GM19043 (cell line): ENCODE data around the gene SETDB1.
"Not testable (repeated sequence)": the region's sequence is repeated elsewhere in the genome, so short reads cannot be mapped to it uniquely, and the experiment has no call there.

Experiments used
- ATAC-seq: cut with Tn5 transposase; IDR thresholded peaks from one replicate; pipeline ENCODE4 v1.9.1; 2021; ENCODE audit warnings: low read depth; ENCODE audit not compliant: unreplicated experiment

The SETDB1 gene

DNA sequence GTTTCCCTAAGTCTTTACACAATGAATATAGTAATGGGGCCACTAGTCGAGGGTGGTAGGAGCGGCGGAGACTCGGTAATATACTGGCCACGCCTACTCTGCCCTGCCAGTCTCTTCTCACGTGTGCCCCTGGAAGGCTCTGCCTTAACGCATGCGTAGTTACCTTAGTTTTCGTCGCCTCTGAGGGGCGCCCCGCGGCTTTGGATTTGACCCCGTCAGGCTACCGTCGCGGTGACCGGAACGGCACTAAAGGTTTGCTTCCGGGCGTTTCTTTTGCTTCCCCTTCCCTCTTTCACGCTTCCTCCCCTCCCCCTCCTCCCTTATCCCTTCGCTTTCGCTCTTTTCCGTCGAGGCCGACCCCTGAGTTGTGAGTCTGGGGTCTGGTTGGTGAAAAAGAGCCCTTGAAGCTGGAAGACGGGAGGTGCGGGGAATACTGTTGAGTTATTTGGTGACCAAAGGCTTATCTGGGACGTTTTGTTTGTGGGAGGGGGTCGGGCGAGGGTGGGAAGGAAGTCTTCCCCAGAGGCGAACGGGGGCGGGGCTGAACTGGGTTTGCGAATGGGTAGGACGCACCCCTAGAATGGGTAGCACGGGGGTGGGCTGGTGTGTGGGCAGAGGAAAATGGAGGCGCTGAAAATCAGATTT, at the start of gene SETDB1:
SETDB1 (plus strand) TSS at position 267 of the 645 bp plus-strand sequence. CDS start 1,352 bp downstream, outside the sequence.
- ATAC-seq: peak; percentile 91

DNA sequence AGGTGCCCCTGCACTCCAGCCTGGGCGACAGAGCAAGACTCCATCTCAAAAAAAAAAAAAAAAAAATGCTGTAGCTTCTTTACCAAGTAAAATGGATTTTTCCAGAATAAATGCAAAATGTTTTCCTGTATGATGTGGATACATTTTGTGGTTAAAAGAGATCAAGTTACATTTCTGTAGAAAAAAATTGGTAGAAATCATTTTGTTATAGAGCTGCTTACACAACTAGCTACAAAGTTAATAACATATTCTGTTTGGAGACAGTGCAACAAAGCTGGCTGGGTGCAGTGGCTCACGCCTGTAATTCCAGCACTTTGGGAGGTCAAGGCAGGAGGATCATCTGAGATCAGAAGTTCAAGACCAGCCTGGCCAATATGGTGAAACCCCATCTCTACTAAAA, 47.2 kb upstream of the SETDB1 start:
- ATAC-seq: not testable (repeated sequence)

DNA sequence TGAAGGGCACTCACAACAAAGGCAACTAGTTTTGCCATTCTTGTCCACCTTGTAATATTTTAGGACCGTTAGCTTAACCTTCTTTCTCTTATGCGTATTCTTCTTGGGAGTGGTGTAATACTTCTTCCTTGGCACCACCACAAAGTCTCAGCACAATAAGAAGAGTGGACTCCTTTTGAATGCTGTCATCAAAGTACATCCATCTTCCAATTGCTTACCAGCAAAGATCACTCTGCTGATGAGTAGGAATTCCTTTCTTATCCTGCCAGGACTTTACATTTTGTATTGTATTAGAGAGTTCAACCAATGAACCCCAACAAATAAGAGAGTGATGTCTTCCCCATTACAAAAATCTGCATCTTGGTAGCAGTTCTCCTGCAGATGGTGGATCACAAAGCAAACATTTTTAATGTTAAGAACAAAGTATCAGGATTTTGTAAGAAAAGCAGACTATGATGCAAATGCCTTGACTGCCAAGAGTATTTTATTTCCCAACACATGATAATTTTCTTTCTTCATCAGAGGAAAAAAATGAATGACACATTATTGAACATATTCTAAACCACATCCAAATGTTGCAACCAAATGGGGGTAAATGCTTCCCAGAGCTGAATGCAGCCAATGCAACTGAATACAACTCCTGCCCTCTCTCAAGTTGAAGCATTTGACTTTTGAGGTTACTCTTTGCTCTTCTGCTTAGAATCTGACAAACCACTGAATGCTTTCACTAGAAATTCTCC, 44.7 kb upstream of the SETDB1 start:
- no peak for ATAC-seq

DNA sequence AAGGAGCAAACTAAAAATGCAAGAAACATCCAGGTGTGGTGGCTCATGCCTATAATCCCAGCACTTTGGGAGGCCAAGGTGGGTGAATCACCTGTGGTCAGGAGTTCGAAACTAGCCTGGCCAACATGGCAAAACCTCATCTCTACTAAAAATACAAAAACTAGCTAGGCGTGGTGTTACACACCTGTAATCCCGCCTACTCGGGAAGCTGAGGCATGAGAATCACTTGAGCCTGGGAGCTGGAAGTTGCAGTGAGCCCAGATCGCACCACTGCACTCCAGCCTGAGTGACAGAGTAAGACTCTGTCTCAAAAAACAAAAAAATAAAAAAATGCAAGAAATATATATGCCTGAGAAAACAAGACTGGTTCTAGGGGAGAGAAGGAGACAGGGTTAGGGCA, 43.0 kb upstream of the SETDB1 start:
- ATAC-seq: not testable (repeated sequence)

DNA sequence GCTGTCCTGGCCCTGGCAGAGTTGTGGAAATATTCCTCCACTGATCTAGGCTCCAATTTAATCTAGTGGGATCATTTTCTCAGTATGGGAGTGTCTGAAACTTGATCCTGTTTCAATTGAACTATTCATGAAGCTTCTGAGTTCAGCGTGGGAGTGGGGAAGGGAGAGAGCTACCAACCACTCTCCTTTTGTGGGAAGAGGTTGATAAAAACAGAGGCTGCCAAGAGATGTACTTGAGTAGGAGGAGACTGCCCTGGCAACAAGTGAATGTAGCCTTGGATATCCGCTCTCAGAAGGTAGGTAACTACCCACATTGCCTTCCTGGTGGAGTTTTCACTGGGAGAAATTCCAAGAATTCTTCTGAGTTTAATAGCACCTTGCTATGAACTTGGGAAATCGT, 39.1 kb upstream of the SETDB1 start, which contains the start of gene CTXND2:
CTXND2 (plus strand) TSS at position 119 of the 400 bp plus-strand sequence. CDS start 25,179 bp downstream, outside the sequence.
- no peak for ATAC-seq

DNA sequence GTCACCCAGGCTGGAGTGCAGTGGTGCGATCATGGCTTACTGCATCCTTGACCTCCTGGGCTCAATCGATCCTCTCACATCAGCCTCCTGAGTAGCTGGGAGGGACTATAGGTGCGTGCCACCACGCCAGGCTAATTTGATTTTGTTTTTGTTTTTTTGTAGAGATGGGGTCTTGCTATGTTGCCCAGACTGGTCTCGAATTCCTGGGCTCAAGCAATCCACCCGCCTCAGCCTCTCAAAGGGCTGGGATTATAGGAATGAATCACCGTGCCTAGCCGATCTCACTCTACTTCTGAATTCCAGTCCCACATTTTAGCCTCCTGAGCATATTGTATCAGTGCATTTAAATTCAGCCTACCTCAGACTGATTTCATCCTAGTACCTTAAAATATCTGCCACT, 37.4 kb upstream of the SETDB1 start:
- ATAC-seq: no peak

DNA sequence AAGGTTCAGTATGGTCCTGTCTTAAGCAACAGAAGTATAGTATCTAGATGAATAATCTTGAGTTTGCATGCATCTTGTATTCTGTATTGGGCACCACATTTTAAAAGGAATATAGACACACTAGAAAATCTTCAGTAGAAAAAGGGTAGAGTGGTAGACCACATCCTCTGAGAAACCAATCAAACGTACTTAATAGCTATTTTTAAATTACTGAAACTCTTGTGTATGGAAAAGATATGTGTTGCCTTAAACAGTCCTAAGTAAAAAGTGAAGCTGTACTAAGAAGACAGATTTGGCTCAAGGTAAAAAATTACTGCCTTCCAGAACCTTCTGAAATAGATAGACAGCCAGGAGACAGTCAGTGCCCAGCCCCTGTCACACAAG, 36.1 kb upstream of the SETDB1 start:
- ATAC-seq: peak; percentile 66

DNA sequence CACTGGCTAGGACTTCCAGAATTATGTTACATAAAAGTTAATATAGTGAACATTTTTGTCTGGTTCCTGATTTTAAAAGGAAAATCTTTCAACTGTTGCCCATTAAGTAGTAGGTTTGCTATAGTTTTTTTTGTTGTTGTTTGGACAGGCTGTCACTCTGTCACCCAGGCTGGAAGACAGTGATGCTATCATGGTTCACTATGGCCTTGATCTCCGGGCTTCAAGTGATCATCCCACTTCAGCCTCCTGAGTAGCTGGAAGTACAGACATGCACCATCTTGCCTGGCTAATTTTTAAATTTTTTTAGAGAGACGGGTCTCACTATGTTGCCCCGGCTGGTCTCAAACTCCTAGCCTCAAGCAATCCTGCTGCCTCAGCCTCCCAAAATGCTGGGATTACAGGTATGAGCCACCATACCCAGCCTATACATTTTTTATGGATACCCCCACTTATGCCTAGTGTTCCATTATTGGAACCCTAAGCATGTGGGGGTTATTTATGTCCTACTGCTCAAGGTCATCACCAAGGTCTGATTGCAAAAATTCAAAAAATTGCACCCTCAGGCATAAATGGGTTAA, 32.7 kb upstream of the SETDB1 start:
- no peak for ATAC-seq

DNA sequence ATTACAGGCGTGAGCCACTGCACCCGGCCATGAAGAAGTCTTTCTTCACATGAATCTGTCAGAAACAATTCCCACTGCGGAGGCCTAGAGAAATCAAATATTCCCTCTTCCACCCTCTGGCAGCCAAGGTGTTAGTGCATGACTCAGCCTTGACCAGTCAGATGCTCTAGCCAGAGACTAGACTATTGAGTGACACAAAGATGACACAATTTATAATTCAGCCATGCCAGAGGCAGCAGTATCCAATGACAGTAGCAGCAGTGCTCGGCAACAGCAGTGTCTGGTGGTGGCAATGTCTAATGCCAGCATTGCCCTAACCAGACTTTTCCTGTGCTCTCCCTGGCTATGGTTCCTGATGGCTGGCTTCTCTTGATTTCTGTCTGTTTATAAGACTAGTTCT, 30.5 kb upstream of the SETDB1 start:
- no peak for ATAC-seq

DNA sequence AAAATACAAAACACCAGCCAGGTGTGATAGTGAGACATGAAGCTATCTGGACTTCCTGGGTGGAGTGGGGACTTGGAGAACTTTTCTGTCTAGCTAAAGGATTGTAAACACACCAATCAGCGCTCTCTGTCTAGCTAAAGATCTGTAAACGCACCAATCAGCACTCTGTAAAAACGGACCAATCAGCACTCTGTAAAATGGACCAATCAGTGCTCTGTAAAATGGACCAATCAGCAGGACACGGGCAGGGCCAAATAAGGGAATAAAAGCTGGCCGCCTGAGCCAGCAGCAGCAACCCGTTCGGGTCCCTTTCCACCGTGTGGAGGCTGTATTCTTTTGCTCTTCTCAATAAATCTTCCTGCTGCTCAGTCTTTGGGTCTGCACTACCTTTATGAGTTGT, 26.4 kb upstream of the SETDB1 start:
- ATAC-seq: not testable (repeated sequence)

DNA sequence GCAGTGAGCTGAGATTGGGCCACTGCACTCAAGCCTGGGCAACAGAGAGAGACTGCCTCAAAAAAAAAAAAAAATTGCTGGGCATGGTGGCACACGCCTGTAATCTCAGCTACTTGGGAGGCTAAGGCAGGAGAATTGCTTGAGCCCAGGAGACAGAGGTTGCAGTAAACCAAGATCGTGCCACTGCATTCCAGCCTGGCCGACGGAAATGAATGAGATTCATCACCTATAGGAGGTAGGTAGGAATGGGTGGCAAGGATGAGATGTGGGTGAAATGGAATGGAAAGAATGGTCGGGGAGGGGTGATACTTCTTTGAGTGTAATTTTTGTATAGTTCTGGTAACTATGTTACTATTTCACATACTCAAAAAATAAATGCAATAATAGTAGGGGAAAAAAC, 23.8 kb upstream of the SETDB1 start:
- no peak for ATAC-seq

DNA sequence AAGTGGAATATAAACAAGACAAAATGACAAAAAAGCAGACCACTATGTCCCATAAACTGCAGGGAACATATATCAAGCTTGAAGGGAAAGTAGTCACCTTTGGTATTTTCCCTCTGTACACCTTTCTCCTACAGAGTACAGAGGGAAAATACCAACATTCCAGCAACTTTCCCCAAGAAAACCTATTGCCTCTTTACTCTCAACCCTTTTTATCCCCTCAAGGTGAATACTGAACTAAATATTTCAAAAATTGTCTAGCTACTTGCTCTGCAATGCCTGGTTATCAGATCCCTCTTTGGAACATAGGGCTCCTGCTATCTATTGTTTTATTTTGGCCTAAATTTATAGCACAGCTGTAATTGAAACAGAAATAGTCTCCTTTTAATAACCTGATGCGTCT, 23.4 kb upstream of the SETDB1 start:
- ATAC-seq: no peak

DNA sequence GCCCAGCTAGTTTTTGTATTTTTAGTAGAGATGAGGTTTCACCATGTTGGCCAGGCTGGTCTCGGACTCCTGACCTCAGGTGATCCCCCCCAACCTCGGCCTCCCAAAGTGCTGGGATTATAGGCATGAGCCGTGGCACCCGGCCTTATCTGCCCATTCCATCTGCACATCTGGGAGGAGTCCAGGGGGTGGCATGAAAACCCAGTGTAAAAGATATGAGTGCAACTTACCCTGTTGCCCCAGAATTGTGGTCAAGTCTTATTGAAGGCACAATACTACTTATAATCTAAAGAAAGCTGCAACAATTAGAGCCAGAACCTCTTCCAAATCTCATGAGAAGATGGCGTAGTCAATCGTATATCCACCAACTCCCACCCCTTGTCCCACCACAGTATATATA, 20.9 kb upstream of the SETDB1 start:
- ATAC-seq: no peak

DNA sequence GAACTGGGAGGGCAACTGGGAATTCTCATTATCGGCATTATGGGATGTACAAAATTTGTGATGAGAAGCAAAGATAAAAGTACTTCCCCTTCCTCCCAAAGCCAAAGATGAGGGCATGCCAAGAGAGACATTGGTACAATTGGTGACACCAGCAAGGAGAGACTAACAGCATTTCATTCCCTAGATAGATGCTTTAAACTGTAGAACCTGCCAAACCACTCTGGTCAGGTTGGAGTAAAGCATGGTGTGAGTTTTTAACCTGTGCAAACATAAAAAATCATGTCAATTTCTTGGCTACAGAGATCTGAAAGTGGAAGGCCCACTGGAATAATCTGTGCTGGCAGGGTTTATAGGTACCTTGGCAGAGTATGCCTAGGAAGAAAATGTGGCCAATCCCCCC, 19.8 kb upstream of the SETDB1 start:
- no peak for ATAC-seq

DNA sequence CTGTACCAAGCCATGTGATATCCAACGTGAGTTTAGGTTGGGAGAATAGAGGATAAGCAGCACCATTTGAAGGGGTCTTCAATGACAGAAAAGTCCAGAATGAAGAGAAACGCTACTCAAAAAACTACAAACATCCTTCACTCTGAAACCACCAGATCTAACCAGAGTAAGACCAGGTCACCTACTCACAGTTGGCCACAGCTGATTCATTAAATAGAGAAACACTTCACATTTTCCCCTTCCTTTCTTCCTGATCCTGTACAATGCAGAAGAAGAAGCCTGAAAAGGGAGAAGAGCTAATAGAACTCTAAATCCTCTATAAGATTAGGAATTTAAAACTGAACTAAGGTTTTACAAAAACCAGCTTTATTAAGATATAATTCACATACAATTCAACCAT, 19.4 kb upstream of the SETDB1 start:
- no peak for ATAC-seq

DNA sequence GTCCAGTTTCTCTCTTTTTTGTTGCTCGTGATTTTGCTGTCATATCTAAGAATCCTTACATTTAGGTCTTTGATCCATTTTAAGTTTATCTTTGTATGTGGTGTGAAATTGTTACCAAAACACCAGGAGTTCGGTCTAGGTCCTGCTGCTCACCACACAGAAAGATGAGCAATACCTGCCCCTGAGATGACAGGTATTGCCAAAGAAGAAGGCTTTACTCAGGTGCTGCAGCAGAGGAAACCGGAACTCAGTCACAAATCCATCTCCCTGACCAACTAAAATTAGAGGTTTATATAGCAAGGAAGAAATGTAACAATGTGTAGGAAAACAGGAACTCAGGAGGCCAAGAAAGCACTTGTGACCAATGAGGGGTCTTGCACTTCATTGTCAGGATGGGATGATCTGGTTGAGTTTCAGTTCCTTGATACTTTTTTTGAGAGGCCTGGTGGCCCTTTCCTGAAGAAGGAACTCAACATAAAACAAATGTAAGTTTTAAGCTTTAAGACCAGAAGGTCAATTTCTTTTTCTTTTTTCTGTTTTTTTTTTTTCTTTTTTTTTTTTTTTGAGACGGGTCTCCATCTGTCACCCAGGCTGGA, 16.5 kb upstream of the SETDB1 start:
- no peak for ATAC-seq

DNA sequence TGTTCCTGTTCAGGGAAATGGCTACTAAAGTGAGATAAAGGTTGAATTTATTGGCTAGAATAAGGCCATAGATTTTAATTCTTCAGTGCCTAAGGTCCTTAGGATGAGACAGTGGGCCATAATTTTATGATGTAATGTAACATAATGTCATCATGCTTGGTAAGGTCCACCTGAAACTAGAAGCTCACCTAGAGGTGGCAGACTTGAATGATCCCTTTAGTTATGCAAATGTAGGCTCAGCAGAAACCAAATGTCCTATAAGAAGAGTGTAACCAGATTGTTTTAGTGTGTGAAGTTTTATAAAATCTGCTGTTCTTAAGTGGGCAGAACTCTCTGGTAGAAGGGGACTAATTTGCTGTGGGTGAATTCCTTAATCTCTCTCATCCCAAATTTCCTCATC, 13.5 kb upstream of the SETDB1 start:
- ATAC-seq: no peak

DNA sequence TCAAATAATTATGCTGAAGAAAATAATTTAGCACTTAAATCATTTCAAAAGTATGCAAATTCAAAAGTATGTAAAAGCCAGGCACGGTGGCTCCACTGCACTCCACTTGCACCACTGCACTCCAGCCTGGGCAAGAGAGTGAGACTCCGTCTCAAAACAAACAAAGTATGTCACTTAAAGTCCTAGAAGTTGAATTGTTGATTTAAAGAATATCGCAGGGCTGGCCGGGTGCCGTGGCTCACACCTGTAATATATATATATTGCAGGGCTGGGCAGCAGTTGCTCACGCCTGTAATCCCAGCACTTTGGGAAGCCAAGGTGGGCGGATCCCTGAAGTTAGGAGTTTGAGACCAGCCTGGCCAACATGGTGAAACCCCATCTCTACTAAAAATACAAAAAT, 8.8 kb upstream of the SETDB1 start:
- no peak for ATAC-seq

DNA sequence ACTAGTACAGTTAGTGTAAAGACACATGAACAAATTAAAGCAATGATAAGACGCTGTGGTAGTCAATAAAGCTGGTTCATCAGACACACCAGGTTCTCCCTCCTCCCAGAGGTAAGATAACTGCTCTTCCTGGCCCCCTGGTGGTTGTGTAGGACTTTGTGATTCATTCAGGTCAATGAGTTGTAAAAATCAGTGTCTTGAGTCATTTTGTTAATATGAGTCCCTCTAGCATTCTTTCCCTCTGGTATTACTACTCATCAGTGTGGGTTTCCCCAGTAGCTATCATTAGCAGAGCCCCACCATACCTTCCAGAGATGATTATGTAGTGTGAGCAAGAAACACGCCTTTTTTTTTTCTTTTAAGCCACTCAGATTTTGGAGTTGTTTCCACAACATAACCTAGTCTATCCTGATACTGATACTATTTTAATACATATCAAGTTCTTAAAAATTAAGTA, 3.6 kb upstream of the SETDB1 start:
- no peak for ATAC-seq

DNA sequence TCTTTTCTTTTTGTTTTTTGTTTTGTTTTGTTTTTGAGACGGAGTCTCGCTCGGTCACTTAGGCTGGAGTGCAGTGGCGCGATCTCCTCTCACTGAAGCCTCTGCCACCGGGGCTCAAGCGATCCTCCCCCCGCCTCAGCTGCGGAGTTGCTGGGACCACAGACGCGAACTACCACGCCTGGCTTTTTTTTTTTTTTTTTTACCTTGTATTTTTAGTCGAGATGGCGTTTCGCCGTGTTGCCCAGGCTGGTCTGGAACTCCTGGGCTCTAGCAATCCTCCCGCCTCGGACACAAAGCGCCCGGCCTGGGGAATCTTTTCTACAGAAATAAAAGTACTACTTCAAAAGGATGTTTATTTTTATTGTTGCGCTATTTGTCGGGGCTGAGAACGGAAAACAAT, 1.1 kb upstream of the SETDB1 start:
- ATAC-seq: no peak

DNA sequence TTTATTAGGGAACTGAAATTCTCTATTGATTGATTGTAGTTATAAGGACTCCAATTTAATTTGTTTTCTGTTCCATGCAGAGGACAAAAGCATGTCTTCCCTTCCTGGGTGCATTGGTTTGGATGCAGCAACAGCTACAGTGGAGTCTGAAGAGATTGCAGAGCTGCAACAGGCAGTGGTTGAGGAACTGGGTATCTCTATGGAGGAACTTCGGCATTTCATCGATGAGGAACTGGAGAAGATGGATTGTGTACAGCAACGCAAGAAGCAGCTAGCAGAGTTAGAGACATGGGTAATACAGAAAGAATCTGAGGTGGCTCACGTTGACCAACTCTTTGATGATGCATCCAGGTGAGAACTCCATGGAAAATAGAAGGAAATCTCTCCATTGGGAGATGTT, 1.5 kb downstream of the SETDB1 start:
- no peak for ATAC-seq
